GM21515 (cell line): ENCODE data around the gene KIF3C.
"Not testable (repeated sequence)": the region's sequence is repeated elsewhere in the genome, so short reads cannot be mapped to it uniquely, and the experiment has no call there.

ENCODE experiments used
- ATAC-seq: cut with Tn5 transposase; IDR thresholded peaks from one replicate; pipeline ENCODE4 v1.9.1; 2021; ENCODE audit not compliant: unreplicated experiment

Gene KIF3C

DNA sequence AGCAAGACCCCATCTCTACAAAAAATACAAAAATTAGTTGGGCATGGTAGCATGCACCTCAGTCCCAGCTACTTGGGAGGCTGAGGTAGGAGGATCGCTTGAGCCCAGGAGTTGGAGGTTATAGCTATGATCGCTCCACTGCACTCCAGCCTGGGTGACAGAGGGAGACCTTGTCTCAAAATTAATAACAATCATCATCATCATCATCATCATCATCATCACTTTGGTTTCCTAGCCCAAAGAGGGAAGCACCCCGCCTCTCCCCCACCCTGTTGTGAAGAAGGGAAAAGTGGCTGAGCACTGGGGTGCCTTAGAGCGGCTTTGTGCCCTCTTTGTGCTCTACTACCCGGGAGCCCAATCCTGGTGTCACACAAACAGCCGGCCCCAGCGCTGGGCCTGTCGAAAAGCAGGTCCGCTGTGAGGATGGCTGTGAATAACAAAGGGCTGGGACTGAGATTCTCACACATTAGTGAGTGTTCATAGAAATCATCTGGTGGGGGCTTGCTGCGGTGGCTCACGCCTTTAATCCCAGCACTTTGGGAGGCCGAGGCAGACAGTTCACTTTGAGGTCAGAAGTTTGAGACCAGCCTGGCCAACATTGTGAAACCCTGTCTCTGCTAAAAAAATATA lies 61.4 kb downstream of the KIF3C start:
- no peak for ATAC-seq

DNA sequence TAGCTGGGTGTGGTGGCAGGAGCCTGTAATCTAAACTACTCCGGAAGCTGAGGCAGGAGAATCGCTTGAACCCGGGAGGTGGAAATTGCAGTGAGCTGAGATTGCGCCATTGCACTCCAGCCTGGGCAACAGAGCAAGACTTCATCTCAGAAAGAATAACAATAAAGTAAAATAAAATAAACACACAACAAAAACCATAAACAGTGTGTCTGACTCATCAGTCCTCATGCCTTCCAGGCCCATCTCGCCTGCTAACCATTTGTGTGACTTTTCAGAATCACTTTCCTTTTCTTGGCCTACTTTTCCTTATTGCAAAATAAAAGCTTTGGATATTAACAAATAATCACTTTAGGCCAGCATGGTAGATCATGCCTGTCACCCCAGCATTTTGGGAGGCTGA lies 62.0 kb downstream of the KIF3C start:
- ATAC-seq: no peak

DNA sequence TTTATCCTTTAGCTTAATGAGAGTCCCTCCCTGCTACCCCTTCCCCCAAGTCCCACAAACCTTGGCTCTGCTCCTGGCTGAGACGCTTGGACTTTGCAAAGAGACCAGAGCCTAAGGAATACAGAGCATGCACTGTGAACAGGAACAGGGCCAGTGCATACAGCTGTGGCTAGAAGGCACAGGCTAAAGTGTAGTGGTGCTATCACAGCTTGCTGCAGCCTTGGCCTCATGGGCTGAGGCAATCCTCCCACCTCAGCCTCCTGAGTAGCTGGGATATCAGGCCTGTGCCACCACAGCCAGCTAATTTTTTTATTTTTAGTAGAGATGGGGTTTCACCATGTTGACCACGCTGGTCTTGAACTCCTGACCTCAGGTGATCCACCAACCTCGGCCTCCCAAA lies 64.5 kb downstream of the KIF3C start:
- no peak for ATAC-seq

DNA sequence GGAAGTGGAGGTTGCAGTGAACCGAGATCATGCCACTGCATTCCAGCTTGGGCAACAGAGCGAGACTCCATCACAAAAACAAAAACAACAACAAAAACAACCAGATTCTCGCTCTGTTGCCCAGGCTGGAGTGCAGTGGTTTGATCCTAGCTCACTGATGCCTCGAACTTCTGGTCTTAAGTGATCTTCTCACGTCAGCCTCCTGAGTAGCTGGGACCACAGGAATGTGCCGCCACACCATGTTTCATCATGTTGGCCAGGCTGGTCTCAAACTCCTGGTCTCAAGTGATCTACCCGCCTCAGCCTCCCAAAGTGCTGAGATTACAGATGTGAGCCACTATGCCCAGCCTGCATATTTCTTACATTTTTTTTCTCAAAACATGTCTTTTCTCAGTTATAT lies 64.9 kb downstream of the KIF3C start:
- not testable (repeated sequence) for ATAC-seq

DNA sequence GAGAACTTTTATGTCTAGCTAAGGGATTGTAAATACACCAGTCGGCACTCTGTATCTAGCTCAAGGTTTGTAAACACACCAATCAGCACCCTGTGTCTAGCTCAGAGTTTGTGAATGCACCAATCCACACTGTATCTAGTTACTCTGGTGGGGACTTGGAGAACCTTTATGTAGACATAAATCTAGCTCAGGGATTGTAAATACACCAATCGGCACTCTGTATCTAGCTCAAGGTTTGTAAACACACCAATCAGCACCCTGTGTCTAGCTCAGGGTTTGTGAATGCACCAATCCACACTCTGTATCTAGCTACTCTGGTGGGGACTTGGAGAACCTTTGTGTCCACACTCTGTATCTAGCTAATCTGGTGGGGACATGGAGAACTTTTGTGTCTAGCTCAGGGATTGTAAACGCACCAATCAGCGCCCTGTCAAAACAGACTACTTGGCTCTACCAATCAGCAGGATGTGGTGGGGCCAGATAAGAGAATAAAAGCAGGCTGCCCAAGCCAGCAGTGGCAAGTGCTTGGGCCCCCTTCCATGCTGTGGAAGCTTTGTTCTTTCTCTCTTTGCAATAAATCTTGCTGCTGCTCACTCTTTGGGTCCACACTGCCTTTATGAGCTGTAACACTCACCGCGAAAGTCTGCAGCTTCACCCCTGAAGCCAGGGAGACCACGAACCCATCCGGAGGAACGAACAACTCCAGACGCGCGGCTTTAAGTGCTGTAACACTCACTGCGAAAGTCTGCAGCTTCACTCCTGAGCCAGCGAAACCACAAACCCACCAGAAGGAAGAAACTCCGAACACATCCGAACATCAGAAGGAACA lies 66.1 kb downstream of the KIF3C start:
- not testable (repeated sequence) for ATAC-seq

DNA sequence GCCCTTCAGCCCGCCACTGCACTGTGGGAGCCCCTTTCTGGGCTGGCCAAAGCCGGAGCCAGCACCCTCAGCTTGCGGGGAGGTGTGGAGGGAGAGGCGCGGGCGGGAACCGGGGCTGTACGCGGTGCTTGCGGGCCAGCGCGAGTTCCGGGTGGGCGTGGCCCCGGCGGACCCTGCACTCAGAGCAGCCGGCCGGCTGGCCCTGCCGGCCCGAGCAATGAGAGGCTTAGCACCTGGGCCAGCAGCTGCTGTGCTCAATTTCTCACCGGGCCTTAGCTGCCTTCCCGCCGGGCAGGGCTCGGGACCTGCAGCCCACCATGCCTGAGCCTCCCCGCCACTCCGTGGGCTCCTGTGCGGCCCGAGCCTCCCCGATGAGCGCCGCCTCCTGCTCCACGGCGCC lies 66.9 kb downstream of the KIF3C start:
- not testable (repeated sequence) for ATAC-seq

DNA sequence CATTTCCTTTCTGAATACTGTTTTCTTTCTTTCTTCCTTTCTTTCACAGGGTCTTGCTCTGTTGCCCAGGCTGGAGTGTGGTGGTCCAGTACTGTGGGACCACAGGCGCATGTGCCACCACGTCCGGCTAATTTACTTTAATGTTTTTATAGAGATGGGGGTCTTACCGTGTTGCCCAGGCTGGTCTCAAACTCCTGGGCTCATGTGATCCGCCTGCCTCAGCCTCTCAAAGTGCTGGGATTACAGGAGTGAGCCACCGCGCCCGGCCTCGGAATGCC lies 68.7 kb downstream of the KIF3C start:
- ATAC-seq: not testable (repeated sequence)

DNA sequence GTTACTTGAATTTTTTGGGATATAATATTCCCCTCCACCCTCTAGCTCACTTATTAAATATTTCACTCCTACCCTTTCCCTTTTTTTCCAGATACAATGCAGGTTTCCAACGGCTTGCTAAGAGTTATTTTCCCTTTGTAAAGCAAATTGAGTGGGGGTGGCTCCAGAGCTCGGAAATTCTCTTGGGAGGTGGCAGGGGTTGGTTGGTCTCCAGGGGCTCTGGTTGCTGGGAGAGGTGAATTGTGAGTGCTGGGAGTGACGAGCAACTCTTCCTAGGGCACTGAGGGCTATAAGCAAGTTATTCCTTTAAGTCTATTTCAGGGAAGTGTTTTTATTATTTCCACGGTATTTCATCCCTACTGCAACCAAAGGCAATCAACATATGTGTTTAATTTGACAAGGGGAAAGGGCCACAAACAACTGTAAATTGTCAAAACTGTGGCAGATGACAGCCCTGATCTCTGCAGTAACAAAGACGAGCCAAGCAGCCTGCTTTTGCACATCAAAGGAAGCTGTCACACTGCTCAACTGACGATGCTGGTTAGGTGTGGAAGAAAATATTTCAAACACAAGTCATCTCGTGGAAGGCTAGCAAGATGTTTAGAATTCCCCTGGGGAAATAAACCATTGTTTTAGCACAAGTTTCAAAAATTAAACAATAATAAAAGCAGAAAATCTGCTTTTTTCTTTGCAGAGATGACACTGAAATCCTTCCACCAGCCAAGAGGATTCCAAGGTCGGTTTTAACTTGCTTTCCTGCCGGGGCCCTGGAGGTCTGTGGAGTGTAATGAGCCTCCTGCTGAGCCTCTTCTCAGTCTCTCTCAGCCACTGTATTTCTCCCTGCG lies 69.2 kb downstream of the KIF3C start:
- ATAC-seq: no peak

DNA sequence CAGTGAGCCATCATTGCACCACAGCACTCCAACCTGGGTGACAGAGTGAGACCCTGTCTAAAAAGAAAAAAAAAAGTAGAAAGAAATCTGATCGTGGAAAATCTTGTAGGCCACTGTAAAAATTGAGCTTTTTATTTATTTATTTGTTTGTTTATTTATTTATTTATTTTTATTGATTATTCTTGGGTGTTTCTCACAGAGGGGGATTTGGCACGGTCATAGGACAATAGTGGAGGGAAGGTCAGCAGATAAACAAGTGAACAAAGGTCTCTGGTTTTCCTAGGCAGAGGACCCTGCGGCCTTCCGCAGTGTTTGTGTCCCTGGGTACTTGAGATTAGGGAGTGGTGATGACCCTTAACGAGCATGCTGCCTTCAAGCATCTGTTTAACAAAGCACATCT lies 72.7 kb downstream of the KIF3C start:
- ATAC-seq: not testable (repeated sequence)

DNA sequence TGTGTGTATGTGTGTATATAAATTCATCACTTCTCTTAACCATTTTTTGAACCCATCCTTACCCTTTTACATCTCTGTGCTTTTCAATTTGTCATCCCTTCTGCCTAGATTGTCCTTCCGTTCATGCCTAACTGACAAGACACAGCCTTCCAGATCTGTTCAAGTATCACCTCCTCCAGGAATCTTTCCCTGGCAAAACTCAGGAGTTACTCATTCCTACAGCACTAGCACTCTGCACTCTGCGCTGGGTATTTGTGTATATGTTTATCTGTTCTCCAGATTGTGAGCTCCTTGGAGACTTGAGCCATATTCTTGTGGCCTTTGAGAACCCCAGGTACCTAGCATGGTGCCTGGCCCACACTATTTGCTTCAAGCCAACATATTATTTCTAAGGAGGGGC lies 77.2 kb downstream of the KIF3C start:
- no peak for ATAC-seq

DNA sequence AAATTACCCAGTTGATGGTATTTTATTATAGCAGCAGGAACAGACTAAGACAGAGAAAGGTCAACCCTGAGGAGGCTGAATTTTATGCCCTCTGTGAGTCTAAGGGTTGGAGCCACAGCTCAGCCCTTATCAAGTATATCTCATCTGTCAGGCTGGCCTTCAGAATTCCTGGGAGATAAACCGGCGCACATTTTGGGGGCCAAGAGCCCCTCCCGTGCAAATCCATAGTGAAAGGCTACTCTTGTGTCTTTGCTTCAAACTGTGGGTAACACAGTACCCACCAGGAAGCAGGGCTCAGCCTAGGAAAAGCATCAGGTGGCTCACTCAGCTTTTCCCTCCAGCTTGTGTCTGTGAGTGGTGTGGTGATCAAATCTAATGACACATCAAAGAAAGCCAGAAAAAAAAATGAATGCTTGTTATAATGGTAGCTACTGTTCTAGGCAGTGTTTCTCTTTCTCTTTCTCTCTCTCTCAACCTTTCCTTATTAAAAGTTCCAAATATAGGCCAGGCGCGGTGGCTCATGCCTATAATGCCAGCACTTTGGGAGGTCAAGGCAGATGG lies 79.0 kb downstream of the KIF3C start:
- no peak for ATAC-seq

DNA sequence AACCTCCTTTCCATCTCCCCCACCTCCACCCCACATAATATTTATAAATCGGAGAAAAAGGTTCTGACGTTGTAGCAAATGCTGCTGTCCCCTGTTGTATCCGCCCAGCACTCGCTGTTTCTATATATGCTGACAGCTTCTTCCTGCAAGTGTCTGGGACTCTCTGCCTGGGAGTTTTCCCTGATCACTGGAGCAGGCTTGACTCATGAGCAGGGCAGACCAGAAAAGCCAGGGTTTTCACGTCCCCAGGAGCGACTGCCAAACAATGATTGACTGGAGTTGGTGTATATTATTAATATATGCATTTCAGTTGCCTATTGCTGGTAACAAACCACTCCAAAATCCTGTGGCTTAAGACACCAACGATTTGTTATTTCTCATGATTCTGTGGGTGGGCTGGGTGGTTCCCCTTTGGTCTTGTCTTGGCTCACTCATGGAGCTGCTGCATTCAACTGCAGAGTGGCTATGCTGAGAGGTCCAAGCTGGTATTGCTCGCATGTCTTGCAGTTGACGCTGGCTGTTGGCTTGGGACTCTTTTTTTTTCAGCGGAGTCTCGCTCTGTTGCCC lies 82.8 kb downstream of the KIF3C start:
- ATAC-seq: no peak

DNA sequence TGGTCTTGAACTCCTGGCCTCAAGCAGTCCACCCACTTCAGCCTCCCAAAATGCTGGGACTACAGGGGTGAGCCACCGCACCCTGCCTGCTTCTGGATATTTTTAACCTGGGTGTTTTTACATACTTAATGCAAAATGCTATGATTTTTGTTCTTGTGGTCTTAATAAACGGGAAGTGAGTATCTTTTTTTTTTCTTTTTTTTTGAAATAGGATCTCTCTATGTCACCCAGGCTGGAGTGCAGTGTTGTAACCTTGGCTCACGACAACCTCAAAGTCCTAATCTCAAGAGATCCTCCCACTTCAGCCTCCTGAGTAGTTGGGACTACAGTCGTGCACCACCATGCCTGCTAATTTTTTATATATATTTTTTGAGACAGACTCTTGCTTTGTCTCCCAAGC lies 84.8 kb downstream of the KIF3C start:
- no peak for ATAC-seq

DNA sequence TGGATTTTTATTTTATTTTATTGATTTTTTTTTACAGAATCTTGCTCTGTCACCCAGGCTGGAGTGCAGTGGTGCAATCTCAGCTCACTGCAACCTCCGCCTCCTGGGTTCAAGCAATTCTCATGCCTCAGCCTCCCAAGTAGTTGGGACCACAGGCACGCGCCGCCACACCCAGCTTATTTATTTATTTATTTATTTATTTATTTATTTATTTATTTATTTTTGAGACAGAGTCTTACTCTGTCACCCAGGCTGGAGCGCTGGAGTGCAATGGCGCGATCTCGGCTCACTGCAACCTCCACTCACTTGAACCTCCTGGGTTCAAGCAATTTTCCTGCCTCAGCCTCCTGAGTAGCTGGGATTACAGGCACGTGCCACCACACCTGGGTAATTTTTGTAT lies 86.0 kb downstream of the KIF3C start:
- not testable (repeated sequence) for ATAC-seq

DNA sequence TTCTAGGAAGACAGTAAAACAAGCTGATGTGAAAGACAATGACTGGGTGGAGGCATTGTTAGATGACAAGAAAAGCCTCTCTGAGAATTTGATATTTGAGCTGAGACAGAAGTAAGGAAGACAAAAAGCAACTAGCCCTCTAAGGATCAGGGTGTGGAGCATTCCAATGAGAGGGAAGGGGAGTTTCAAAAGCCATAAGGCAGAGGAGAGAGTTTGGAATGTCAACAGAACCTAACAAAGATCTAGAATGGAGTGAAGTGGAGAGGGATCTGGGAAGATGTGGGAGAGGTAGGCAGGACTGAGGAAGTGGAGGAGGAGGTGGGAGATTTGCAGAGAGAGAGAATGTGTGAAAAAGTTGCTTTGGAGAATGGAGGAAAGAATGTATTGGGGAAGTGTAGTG lies 86.7 kb downstream of the KIF3C start:
- ATAC-seq: no peak

DNA sequence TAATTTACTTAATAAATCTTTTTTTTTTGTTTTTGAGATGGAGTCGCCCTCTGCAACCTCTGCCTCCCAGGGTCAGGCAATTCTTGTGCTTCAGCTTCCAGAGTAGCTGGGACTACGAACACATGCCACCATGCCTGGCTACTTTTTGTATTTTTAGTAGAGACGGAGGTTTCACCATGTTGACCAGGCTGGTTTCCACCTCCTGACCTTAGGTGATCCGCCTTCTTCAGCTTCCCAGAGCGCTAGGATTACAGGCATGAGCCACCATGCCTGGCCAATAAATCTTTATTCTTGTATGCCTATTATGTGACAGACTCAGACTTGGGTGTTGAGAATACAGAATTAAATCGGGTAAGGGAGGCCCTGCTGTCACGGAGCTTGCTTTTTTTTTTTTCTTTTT lies 87.3 kb downstream of the KIF3C start:
- ATAC-seq: no peak

DNA sequence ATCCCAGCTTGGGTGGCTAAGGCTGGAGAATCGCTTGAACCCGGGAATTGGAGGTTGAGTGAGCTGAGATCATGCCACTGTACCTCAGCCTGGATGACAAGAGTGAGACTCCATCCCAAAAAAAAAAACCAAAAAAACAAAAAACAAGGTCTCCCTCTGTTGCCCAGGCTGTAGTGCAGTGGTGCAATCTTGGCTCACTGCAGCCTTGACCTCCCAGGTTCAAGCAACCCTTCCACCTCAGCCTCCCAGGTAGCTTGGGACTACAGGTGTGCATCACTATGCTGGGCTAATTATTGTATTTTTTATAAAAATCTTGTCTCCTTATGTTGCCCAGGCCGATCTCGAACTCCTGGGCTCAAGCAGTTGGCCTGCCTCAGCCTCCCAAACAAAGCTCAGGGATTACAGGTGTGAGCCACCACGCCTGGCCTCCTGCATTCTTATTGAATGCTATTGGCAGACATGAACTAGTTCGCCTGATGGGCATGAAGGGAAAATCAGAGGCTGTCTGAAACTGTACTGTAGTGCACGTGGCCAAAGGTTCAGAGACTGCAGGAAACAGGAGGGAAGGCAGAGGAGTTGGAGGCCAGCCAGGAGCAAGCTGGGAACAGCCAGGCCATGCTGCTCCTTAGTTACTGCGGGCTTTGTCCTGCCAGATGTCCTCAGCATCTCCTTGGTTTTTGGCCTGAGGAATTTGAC lies 88.0 kb downstream of the KIF3C start:
- no peak for ATAC-seq

DNA sequence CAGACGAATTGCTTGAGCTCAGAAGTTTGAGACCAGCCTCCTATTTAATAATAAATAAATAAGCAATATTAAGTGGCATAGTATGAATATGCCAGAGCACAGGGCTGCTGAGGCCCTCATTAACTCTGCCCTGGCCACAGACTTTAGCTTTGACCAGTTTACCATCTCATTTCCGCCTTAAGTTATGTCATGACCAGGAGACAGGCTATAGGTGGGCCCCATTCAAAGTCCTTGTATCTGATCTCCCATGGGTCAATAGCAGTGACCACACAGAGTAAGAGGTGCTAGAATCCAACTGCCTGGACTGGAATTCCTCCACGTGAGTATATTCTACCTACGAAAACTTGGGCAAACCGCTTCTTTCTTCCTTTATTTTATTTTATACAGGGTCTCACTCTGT lies 90.6 kb downstream of the KIF3C start:
- no peak for ATAC-seq

DNA sequence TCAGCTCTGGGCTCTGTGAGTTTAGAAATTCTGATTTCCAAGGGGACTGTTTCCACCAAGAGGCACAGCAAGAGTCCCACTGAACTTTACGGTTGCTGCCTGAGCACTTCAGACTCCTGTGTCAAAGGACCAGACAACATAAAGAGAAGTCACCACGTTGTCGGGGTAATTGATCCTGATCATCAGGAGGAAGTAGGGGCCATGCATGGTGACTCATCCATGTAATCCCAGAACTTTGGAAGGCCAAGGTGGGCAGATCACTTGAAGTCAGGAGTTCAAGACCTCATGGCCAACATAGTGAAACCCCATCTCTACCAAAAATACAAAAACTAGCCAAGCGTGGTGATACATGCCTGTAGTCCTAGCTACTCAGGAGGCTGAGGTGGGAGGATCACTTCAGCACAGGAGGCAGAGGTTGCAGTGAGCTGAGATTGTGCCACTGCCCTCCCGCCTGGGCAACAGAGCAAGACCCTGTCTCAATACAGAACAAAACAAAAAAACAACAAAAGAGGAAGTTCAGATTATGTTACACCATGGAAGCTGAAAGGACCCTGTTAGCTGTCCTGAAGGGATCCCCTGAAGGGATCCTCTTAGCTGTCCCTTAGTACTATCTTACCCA lies 94.6 kb downstream of the KIF3C start:
- no peak for ATAC-seq

DNA sequence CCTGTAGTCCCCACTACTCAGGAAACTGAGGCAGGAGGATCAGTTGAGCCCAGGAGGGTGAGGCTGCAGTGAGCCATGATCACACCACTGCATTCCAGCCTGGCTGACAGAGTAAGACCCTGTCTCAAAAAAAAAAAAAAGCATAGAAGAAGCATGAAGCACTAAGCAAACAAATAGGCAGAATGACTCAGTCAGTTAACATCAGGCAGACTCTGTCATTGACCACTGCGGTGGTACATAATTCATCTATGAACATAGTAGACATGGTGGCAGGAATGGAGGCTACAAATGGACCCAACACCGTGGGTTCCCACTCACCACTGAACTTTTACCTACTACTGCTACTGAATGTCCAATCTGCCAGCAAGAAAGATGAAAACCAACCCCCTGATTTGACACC lies 96.4 kb downstream of the KIF3C start:
- no peak for ATAC-seq
